Stimulated activated CD4-positive, alpha-beta T cell treated with anti-CD3 and anti-CD28 coated beads, Interleukin-1b, Interleukin-23, amount 100 ng/mL, for 4 hours (primary cell): Measurements from ENCODE around the gene ASL.
"Not testable (repeated sequence)": the region's sequence is repeated elsewhere in the genome, so short reads cannot be mapped to it uniquely, and the experiment has no call there.

Source experiments
- DNase-seq, 2 donors: peaks; one replicate each; pipeline ENCODE4 v3.0.0-alpha.2; 2020; ENCODE audit warnings: low read depth in 2 of 2

The ASL gene

DNA sequence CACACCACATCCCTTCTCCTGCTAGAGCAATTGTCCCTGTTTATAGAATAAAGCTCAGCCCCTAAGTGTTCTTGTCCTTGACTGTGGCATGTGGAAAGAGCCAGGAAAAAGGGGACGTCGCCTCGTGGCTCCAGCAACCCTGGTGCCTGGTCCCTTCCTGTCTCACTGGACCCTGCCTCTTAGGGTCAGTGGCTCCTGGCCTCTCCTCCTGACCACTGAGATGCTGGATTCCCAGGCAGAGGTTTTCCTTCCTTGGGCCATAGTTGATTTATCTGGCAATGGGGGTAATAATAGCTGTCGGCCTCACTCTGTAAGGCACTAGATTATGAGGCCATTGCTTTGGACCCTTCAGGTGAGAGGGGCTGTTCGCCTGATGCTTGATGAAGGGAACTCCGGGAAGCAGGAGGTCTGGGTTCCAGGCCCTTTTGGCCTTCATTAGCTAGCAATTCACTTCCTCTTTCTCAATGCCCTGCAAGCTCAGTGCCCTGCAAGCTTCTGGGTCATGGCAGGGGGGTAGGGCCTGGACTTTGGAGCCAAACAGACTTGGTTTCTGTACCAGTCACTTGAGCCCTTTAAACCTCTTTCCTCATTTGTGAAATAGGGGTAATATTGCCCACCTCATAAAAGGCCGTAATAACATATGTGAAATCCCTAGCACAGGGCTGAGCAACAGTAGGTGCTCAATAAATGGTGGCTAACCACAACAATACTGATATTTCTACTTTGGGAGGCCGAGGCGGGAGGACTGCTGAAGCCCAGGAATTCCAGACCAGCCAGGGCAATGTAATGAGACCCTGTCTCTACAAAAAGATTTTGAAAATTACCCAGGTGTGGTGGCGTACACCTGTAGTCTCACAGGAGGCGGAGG lies 1.1 kb downstream of the ASL start:
- DNase-seq: no peak

DNA sequence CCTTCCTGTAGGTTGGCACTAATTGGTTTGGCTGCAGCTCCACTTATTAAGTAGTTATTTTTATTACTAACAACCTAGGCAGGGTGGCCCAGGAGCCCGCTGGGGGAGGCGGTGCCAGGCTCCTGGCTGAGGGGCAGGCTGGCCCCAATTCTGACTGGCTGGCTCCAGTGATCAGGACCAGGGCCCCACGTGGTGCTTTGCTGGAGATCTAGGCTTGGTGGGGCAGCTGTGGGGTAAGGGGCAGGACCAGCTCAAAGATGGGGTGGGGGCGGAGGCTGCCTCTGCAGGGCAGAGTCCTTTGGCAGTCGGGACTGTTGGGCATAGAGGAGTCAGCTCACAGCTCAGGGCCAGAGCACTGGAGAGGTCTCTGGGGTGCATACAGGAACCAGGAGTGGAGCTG lies 2.4 kb downstream of the ASL start:
- no peak for DNase-seq

DNA sequence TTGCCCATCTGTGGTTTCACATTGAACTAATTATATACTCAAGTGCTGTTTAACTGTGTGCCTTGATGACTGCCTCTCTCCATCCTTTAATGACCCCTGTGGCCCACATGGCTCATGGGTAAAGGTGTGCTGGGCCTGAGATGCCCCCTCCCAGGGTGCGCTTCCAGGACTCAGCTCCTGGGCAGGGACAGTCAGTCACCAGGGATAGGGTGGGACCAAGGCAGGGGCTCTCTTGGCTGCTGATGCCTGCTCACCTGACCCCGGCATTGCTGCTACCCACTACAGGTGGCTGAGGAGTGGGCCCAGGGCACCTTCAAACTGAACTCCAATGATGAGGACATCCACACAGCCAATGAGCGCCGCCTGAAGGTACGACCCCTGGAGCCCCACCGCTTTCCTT lies 6.5 kb downstream of the ASL start:
- DNase-seq: no peak

DNA sequence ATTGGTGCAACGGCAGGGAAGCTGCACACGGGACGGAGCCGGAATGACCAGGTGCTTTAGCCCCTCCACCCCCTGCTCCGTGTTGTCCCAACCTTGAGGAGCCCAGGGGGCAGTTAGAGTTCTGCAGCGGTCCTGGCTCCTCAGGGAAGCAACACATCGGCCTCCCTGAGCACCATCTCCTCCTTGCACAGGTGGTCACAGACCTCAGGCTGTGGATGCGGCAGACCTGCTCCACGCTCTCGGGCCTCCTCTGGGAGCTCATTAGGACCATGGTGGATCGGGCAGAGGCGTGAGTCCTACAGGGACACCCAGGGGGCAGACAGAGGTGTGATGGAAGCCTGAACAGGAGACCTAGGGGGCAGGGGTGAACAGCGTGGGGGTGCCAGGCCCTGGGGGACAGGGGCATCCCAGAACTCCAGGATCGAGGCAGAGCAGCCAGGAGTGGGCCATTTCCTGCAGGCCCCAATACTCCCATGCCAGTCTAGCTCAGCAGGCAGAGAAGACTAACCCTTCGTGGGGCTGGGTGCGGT lies 7.3 kb downstream of the ASL start:
- DNase-seq: no peak

DNA sequence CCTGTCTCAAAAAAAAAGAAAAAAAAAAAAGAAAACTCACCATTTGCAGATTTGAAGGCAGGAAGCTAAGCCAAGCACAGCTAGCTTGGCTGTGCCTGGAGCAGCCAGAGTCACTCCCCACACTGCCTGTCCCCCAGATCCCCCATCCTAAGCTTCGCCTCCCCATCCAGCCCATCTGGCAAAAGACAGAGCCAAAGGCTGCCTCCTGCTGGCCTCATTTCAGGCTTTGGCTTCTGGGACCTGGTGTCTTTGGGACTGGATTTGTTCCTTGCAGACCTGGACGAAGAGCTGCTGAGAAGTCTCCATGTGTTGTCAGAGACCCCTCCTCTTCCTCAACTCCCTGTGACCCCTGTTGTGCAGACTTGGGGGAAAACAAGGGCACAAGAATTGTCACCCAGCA lies 8.1 kb downstream of the ASL start:
- no peak for DNase-seq

DNA sequence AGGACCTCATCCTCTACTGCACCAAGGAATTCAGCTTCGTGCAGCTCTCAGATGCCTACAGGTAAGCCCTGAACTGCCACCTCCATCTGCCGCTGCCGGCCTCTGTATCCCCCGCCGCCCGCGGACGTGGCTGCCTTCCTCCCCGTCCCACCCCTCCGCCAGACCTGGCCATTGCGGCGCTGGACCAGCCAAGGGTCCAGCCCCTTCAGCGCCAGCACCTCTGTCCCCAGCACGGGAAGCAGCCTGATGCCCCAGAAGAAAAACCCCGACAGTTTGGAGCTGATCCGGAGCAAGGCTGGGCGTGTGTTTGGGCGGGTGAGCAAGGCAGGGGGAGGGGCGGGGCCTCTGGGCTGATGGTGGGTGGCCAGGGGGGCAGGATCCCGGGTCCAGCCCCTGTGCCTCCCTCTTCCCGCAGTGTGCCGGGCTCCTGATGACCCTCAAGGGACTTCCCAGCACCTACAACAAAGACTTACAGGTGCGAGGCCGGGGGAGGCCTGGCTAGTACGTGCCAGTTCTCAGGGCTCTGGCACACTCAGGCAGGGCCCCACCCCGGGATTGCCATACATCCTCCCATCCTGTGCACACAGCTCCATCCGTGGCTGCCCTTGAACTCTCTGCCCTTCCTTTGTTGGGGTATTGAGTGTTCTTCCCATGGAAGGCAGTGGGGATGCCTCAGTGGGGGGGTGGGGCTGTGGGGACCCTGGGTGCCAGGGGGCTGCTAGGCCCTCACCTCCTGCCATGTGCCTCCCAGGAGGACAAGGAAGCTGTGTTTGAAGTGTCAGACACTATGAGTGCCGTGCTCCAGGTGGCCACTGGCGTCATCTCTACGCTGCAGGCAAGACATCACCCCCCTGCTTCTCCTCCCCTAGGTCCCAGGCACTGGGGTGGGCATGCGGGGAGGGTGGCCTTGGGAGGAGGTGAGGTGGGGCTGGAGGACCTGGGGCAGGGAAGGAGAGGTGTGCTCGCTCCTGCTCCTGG lies 13.5 kb downstream of the ASL start:
- DNase-seq: no peak

DNA sequence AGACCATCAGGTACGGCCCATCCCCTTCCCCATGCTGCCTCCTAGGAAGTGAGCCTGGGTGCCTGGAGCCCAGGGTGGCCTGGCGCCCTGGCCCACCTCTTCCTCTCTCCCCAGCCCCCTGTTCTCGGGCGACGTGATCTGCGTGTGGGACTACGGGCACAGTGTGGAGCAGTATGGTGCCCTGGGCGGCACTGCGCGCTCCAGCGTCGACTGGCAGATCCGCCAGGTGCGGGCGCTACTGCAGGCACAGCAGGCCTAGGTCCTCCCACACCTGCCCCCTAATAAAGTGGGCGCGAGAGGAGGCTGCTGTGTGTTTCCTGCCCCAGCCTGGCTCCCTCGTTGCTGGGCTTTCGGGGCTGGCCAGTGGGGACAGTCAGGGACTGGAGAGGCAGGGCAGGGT lies 17.0 kb downstream of the ASL start:
- DNase-seq: no peak

DNA sequence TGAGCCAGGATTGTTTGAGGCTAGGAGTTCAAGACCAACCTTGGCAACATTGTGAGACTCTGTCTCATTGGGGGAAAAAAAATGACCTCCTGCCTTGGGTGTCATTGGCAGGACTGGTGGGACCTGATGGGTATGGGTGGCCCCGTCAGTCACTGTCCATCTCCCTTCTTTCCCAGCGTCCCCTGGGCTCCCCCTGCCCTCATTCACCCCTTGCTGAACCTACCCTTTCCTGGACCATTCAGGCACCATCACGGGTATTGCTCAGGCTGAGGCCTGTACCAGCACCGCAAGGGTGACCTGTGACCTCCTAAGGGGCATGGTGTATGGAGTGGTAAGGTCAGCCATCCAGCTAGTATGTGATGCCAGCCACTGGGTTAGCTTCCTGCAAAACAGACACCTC lies 19.4 kb downstream of the ASL start:
- DNase-seq: no peak

DNA sequence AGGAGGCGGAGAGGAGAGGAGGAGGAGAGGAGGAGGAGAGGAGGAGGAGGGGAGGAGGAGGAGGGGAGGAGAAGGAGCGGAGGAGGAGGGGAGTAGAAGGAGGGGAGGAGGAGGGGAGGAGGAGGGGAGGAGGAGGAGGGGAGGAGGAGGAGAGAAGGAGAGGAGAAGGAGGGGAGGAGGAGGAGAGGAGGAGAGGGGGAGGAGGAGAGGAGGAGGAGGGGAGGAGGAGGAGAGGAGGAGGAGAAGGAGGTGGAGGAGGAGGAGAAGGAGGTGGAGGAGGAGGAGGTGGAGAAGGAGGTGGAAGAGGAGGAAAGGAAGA lies 23.6 kb downstream of the ASL start:
- DNase-seq: no peak

DNA sequence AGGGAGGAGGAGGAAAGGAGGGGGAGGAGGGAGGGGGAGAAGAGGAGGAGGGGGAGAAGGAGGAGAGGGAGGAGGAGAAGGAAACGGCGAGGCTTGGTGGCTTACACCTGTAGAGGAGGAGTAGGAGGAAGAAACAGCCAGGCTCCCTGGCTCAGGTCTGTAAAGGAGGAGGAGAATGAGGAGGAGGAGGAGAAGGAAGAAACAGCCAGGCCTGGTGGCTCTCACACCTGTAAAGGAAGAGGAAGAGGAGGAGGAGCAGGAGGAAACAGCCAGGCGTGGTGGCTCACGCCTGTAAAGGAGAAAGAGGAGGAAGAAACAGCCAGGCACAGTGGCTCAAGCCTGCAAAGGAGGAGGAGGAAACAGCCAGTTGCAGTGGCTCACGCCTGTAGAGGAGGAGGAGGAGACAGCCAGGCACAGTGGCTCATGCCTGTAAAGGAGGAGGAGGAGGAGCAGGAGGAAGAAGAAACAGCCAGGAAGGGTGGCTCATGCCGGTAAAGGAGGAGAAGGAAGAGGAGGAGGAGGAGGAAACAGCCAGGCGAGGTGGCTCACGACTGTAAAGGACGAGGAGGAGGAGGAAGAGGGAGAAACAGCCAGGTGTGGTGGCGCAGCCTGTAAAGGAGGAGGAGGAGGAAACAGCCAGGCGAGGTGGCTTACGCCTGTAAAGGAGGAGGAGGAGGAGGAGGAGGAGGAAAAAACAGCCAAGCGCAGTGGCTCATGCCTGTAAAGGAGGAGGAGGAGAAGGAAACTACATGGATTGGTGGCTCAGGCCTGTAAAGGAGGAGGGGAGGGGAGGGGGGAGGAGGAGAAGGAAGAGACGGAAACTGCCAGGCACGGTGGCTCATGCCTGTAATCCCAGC lies 24.2 kb downstream of the ASL start:
- DNase-seq: peak in 1 of 2 donors; percentile 6

DNA sequence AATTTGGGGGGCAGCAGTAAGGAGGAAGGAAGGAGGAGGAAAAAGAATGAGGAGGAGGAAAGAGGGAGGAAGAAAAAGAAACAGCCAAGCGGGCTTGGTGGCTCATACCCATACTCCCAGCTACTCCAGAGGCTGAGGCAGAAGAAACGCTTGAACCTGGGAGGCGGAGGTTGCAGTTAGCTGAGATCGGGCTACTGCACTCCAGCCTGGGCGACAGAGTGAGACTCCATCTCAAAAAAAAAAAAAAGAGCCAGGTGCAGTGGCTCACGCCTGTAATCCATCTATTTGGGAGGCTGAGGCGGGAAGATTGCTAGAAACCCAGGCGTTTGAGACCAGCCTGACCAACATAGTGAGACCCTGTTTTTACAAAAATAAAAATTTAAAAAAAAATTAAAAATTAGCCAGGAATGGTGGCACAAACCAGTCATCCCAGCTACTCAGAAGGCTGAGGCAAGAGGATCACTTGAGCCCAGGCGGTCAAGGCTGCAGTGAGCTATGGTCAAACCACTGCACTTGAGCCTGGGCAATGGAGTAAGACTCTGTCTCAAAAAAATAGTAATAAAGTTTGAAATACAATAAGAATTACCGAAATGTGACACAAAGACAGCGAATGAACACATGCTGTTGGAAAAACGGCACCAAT lies 24.9 kb downstream of the ASL start:
- DNase-seq: no peak

DNA sequence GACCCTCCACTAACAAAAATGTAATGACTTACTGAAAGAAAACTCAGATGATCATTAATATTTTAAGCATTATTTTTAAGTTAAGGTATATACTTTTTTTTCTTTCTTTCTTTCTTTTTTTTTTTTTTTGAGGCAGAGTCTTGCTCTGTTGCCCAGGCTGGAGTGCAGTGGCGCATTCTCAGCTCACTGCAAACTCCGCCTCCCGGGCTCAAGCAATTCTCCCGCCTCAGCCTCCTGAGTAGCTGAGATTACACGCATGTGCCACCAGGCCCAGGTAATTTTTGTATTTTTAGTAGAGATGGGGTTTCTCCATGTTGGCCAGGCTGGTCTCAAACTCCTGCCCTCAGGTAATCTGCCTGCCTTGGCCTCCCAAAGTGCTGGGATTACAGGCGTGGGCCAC lies 26.5 kb downstream of the ASL start:
- DNase-seq: not testable (repeated sequence)

DNA sequence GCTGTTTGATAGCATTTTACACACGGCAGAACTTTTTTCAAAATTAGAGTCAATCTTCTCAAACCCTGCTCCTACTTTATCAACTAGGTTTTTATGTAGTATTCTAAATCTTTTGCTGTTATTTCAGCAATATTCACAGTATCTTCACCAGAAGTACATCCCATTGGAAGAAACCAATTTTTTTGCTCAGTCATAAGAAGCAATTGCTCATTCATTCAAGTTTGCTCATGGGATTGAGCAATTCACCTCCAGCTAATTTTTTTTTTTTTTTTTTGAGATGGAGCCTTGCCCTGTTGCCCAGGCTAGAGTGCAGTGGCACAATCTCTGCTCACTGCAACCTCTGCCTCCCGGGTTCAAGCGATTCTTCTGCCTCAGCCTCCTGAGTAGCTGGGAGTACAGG lies 28.4 kb downstream of the ASL start:
- DNase-seq: not testable (repeated sequence)

DNA sequence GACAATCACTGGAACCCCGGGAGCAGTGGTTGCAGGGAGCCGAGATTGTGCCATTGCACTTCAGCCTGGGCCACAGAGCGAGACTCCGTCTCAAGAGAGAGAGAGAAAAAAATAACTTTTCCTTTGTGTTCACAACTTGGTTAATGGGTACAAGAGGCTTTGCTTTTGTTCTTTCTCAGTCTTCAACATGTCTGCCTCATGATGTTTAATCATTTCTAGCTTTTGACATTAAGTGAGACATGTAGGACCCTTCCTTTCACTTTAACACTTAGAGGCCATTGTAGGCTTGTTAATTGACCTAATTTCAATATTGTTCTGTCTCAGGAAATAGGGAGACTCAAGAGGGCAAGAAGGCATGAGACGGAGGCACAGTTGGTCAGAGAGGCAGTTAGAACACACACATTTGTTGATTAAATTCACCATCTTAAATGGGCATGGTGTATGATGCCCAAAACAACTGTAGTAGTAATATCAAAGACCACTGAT lies 29.7 kb downstream of the ASL start:
- no peak for DNase-seq

DNA sequence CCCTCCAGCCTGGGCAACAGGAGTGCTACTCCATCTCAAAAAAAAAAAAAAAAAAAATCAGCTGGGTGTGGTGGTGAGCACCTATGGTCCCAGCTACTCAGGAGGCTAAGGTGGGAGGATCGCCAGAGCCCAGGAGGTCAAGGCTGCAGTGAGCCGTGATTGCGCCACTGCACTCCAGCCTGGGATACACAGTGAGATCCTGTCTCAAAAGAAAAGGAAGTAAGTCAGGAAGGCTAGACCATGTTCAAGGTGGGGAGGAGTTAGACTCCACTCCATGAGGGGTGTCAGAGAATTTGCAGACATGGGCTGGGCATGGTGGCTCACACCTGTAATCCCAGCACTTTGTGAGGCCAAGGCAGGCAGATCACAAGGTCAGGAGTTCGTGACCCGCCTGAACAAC lies 32.8 kb downstream of the ASL start:
- not testable (repeated sequence) for DNase-seq

DNA sequence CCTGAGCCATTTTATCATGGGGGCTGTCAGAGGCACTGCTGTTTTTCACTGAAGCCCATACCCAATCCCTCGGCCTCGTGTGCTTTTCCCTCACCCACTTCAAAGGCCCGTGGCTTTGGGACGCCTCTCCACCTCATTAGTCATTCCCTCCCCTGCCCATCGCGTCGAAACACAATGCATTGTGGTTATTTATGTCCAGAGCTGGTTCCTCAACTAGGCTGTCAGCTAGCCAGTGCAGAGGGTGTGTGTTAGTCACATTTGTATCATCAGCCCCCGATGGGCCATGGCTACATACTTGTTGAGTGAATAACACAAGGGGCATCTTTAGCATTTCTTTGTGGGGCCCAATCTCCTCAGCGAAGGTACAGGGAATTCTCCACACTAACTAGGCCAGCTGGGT lies 35.2 kb downstream of the ASL start:
- DNase-seq: no peak

DNA sequence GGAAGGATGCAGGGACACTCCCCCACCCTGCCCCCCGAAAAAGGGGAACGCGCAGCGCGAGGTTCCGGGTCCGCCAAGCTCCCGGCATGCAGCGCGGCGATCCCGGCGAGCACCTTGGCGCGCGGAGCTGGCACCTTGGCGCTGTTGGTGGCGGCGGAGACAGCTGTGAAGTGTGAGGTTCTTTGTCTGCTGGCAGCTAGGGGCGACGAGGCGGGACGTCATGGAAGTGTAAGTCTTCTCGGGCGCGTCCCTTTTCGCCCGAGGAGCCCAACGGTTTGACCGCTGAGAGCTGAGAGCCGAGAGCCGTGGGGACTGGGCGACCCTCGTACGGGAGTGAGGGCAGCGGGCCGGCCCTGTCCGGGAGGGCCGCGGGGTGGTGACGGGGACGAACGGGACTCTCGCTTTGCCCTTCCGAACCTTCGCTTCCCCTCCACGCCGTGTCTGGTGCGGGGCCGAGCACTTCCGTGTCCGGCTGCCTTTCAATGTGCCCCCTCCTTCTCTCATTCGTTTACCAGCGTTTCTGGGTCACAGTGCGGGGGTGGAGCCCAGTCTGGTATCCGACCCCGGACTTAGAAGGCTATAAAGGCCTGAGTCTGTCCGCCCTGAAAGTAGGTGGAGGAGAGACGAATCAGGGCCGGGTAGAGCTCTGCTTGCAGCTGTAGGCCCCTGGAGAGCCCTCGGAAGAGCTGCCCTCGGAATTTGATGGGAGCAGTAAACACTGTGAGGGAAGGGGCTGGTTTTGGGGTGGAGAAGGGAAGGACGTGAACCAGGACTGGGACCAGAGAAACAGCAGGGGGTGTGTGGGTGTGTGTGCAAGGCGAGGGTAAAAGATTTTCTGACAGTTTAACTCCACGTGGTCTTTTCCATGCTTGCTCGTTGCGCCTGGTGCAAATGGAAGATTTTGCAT lies 39.4 kb downstream of the ASL start, which contains the start of gene CRCP:
TSS of gene CRCP (plus strand) at position 105 of the 907 bp plus-strand sequence. CDS start at position 221, 116 bp downstream.
- DNase-seq: peak; percentile 74 to 75

DNA sequence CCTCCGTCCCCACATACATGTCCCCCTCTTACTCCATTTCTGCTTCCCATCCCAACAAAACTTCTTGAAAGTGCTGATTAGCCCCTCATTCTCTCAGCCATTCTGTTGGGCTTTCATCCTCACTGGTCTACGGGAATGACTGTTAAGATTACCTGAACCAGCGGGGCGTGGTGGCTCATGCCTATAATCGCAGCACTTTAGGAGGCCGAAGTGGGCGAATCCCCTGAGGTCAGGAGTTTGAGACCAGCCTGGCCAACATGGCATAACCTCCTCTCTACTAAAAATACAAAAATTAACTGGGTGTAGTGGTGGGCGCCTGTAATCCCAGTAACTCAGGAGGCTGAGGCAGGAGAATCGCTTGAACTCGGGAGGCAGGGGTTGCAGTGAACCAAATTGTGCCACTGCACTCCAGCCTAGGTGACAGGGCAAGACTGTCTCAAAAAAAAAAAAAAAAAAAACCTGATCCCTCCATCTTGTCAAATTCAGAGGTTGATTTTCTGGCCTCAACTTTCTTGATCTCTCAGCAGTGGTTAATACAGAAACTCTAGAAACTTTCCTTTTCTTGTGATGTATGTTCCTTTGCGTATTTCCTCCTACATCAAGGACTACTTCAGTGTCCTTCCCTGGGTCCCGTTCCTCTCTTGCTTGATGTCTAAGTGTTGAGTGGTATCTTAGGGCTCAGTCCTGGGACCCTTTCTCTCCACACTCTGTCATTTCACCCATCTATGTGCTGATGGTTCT lies 41.2 kb downstream of the ASL start:
- DNase-seq: not testable (repeated sequence)

DNA sequence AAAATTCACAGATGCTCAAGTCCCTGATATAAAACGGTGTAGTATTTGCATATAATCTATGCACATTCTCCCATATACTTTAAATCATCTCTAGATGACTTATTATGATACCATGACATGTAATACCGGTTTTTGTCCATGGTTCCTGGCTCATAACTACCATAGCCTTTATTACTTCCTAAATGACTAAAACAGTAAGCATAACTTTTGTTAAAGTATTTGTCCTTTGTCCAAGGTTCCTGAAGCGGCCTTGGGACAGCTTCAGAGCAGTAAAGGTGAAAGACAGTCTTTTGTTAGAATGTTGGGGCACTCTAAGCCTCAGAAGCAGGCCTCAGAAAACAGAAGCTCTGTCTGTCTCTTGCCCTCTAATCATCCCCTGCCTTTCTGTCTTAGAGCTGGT lies 43.0 kb downstream of the ASL start:
- DNase-seq: no peak
